NCI-H2227 (cell line): ENCODE results near the gene LTA.
A peak's percentile ranks its signal among the peaks of the same experiment; 100 is the strongest.

Experiments
- DNase-seq: peaks from one replicate; lab custom pipeline; 2025; ENCODE audit not compliant: unreplicated experiment; lab: John Stamatoyannopoulos, UW

LTA gene, protein sequence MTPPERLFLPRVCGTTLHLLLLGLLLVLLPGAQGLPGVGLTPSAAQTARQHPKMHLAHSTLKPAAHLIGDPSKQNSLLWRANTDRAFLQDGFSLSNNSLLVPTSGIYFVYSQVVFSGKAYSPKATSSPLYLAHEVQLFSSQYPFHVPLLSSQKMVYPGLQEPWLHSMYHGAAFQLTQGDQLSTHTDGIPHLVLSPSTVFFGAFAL

DNA sequence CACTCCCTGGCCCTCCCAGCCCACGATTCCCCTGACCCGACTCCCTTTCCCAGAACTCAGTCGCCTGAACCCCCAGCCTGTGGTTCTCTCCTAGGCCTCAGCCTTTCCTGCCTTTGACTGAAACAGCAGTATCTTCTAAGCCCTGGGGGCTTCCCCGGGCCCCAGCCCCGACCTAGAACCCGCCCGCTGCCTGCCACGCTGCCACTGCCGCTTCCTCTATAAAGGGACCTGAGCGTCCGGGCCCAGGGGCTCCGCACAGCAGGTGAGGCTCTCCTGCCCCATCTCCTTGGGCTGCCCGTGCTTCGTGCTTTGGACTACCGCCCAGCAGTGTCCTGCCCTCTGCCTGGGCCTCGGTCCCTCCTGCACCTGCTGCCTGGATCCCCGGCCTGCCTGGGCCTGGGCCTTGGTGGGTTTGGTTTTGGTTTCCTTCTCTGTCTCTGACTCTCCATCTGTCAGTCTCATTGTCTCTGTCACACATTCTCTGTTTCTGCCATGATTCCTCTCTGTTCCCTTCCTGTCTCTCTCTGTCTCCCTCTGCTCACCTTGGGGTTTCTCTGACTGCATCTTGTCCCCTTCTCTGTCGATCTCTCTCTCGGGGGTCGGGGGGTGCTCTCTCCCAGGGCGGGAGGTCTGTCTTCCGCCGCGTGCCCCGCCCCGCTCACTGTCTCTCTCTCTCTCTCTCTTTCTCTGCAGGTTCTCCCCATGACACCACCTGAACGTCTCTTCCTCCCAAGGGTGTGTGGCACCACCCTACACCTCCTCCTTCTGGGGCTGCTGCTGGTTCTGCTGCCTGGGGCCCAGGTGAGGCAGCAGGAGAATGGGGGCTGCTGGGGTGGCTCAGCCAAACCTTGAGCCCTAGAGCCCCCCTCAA lies at the start of gene LTA:
Gene LTA, plus strand, starts transcription at position 249 of the 871 bp plus-strand sequence. Its CDS starts 454 bp downstream, at position 703.
- DNase-seq: no peak

DNA sequence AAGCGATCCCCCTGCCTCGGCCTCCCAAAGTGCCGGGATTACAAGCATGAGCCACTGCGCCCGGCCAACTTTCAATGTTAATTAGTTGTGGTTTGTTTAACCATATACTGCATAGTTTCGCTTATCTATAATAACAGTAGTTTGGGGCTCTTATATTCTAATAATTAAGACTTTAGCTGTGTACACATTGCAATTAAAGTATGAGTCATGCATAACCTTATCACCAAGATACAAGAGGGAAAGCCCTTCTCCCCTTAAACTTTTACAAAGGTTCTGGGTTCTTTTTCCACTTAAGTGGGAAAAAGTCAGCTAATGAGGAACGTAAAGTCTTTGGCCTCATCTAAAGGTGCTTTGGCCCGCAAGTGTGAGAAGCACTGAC lies 46.5 kb upstream of the LTA start:
- no peak for DNase-seq

DNA sequence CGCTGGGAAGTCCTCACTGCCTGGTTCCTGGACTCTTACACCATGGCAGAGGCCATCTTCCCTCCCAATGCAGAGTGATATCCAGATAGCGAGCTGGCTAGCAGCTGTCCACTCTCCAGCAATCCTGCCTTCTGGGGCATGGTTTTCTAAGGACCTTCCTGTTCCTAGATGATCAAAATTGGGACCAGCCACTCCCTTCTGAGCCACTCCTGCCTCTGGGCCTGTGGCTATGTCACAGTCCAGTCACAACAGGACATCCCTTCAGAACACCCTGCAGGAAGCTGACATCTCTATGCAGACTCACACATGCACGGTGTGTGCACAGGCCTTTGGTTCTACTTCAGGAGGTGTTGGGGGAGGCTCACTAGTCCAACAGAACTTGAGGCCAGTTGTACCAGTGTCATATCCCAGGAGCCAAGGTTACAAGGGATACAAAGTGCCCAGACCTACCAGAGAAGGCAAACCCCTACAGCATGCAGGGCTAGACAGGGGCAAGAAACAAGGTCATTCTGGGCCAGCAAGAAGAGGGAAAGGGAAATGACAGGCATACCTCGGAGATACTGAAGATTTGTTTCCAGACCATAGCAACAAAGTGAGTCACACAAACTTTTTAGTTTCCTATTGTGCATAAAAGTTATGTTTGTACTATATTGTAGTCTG lies 46.0 kb upstream of the LTA start:
- DNase-seq: no peak

DNA sequence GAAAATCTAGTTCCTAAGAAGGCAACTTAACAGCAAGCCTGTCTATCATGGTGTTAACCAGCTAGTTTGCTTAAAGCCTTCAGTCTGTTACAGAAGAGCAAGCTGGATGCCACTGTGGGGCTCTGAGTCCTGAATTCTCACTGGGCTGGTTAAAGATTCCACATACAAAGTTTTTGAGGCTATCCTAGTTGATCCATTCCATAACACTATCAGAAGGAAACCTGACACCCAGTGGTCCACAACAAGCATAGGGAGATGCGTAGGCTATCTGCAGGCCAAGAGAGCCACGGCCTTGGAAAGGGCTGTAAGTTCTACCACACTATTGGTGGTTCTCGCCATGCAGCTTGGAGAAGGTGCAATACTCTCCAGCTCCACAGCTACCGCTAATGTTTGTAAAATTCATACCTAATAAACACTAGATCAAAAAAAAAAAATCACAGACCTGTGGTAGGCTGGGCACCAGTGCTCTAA lies 43.7 kb upstream of the LTA start:
- DNase-seq: no peak

DNA sequence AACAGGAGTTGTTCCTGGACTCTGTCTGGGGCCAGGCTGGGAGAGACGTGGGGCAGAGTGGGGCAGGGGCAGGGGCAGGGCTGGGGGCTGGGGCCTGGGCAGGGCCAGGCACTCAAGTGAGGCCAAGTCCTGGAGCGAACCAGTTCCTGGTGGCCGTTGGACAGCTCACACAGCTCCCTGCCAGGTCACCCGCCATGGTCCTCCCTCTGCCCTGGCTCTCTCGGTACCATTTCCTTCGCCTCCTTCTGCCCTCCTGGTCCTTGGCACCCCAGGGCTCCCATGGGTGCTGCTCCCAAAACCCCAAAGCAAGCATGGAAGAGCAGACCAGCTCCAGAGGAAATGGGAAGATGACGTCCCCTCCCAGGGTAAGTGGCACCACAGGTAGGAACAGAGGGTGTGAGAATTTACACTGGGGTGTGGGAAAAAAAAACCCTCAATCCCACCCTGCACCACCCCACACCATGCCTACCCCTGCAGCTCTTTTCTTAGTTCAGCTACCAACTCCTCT lies 43.2 kb upstream of the LTA start, which contains the start of gene MCCD1:
Gene MCCD1, plus strand, starts transcription at position 142 of the 508 bp plus-strand sequence. Its CDS starts 53 bp downstream, at position 195.
- no peak for DNase-seq

DNA sequence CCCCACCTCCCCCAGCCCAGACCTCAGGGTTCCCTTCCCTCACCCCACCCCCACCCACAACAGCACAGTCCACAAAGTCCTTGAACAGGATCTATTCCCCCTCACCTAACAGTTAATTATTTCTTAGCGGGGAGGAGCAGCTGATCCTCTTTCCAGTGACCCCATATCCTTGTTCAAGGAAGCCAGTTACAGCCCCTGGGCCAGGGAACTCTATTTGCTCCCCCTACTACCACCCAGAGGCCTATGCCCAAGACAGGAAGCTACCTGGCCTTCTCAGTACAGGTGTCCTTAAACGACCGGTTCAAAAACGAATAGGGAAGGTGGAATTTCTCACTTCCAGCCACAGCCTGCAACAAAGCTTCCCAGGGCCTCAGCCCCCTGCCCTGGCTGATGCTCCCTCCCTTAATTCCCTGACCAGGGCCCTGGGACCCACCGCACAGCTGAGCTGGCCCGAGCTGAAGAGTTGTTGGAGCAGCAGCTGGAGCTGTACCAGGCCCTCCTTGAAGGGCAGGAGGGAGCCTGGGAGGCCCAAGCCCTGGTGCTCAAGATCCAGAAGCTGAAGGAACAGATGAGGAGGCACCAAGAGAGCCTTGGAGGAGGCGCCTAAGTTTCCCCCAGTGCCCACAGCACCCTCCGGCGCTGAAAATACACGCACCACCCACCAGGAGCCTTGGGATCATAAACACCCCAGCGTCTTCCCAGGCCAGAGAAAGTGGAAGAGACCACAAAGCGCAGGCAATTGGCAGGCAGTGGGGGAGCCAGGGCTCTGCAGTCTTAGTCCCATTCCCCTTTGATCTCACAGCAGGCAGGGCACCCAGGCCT lies 42.5 kb upstream of the LTA start:
- DNase-seq: no peak

DNA sequence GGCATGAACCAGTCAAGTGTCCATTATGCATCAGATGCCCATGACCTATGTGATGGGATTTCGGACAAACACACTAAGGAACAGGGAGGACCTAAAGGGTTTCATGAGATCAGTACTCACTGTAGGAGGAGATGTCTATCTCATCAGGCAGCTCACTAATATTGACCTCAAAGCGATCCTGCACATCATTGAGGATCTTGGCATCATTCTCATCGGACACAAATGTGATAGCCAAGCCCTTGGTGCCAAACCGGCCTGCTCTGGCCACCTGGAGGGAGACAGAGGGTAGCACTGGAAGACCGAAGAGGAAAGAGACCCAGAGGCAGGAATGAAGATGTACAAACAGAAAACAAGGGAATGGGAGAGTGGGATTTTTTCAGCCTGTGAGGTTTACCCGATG lies 41.4 kb upstream of the LTA start:
- no peak for DNase-seq

DNA sequence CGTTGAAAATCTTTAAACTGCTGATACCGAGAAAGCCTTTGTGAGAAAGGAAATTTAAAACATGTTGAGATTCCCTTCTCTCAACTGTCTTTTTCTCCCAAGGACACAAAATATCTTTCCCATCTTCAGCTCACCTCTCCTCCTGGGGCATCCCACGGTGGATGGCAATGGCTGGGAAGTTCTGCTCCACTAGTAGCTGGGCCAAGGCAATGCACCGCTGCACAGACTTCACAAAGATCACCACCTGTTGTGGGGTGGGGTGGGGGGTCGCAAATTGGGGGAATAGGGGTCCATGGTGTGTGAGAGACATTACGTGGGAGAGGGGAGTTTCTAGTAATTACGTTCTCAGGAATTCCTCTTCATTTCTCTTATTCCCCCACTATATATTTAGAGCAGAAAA lies 40.9 kb upstream of the LTA start:
- no peak for DNase-seq

DNA sequence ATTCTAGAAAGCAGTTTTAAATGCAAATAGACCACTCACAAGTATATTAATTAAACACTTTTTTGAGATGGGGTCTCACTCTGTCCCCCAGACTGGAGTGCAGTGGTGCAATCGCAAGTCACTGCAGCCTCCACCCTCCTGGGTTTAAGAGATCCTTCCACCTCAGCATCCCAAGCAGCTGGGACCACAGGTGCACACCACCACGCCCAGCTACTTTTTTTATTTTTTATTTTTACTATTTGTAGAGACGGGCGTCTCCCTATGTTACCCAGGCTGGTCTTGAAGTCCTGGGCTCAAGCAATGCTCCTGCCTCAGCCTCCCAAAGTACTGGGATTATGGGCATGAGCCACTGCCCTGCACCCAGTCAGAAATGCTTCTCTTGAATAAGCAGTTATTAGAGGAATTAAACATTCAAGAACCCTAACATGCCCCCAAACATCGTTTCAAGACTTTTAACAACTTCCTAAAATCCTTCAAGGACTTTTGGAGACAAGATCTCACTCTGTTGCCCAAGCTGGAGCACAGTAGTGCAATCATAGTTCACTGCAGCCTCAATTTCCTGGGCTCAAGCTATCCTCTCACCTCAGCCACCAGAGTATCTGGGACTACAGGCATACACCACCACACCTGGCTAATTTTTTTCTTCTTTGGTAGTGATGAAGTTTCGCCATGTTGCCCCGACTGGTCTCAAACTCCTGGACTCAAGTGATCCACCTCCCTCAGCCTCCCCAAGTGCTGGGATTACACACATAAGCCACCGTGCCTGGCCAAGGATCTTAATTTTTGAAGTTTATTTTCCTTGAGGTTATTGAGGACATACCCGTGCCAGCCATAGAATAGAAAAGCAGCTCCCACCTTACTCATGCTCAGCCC lies 40.1 kb upstream of the LTA start:
- no peak for DNase-seq

DNA sequence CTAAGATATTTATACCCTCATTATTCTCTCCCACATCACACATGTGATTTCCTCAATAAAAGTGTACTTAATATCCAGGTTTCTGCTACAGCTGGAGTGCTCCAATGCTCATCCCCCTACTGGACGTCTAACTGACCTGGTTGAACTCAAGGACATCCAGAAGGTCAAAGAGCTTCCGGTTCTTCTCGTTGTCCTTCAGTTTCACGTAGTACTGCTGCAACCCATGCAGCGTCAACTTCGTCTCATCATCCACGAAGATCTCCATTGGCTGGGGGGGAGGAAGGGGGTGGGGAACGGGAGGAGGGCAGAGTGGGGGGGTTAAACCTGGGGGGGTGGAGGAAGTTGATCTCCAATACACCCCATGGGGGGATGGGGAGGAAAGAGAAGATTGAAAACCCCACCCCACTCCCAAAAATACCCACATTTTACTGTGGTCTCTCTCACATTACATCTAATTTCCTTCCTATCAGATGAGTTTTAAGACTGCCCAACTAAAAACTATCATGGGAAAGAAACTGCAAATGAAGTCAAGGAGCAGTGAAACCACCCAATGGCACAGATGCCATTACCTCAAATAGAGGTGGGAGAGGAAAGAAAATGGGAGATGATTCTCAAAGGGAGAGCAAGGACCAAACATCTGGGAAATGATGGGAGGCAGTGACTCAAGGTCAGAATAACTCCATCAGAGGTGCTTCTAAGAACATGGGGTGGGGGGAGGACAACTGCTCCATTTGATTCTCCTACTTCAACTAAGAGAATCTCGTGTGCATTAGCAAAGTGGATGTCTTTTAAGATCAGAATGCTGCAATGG lies 39.2 kb upstream of the LTA start:
- DNase-seq: no peak

DNA sequence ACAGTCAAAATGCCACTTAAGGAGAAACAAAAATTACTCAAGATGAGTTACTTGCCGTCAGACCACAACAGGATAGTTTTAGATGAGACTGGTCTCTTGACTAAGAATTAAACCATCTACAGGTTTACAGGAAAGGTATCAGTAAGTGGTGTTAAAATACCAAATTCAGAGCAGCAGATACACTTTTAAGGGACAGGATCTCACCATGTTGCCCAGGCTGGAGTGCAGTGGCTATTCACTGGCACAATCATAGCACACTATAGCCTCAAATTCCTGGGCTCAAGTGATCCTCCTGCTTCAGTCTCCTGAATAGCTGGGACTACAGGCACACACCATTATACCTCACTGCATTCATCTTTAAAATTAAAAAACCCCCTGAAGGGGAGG lies 38.6 kb upstream of the LTA start:
- DNase-seq: no peak

DNA sequence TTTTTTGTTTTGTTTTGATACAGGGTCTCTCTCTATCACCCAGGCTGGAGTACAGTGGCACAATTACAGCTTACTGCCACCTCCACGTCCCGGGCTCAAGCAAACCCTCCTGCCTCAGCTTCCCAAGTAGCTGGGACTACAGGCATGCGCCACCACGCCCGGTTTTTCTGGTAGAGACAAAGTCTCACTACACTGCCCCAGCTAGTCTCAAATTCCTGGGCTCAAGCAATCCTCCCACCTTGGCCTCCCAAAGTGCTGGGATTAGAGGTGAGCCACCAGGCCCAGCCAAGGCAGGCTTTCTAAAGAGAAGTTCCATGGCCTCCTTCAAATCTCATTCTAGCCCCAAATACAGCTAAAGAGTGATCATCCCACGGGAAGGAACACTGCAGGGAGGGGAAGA lies 38.1 kb upstream of the LTA start:
- DNase-seq: no peak

DNA sequence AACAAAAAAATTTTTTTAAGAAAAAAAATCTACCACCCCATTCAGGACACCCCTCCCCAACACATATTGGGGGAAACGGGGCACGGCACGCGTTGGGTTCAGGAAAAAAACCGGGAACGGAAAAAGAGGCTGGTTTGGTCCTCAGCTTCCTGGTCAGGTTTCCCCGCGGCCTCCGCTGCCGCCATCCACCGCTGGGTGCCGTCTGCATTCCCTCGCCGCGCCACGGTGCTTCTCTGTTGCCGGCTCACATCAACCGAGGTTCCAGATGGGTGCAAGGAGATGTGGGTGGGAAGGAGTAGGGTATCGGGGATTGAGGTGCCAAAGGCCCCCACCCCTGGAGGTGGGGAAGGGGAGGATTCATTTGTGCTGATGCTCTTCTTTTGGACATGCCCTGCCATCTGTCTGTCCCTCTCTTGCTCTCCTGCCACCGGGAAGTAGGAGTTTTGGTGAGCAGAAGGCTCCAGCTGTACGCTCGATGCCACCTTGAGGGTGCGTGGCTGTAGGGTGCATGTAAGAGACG lies 37.5 kb upstream of the LTA start:
- DNase-seq: no peak

DNA sequence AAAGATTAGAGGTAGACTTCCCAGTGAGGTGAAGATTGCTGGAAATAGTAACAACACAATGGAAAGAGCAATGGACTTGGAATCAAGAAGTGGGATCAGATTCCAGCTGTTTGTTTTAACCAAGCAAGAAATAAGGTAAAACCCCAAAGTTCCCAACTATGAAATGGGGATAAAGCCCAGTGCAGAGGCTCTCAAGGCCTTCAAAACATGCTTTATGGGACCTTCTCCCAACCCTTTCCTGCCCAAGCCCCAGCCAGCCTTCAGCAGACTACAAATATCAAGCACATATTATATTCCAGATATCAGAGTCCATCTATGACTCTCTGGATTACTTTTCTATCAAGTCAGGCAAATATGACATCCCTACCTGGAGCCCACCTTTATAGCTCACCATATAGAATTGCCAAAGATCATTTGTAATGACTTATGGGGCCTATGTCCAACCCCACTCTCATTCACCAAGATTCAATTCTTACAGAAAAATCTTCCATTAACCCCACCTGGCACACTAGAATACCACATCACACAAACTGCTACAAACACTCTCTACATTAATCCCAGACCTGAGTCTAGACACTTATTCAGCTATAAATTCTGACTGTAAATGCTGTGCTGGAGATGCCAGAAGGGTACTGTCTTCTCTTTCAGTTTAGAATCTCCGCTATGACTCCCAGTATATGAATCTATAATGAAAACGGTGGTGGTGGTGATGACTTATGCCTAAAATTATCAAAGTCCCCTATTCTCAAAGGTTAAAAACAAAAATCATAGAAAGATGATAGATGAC lies 36.4 kb upstream of the LTA start:
- no peak for DNase-seq

DNA sequence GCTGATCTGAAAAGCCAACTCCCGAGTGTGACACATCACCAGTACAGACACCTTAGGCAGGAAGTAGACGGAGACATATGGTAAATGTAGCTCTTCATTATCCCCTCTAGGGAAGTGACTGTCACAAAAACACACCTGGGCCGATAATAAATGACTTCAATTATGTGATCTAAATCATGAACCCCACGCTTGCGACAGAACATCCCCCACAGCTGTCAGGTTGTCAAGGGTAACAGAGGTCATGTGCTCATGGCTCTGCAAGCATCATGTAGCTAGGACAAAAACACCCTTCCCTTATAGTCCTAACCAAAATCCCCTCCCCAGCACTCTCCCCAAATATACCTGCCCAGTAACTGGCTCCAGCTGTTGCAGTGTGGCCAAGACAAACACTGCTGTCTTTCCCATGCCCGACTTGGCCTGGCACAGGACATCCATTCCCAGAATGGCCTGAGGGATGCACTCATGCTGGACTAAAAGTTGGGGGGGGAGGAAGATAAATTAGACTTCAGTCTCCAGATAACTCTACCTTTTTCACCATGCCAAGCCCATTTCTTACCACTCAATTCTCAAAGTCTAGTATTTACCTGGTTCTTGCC lies 33.2 kb upstream of the LTA start:
- DNase-seq: no peak

DNA sequence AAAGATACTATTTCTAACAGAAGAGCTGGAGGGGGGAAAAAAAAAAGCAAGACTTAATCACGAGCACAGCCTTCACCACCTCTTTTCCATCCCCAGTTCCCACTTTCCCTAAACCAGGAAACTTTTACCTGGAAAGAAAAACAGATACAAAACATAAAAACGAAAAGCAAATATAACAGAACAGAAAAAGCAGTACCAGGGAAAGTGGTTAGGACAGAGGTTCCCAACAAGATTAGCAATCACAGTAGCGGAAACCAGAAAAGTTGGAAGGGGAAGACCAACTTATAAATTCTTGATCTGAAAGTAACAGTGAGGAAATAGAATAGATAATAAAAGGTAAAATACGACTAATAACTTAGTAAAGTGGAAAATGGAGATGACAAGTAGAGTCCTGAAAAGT lies 31.4 kb upstream of the LTA start:
- no peak for DNase-seq

DNA sequence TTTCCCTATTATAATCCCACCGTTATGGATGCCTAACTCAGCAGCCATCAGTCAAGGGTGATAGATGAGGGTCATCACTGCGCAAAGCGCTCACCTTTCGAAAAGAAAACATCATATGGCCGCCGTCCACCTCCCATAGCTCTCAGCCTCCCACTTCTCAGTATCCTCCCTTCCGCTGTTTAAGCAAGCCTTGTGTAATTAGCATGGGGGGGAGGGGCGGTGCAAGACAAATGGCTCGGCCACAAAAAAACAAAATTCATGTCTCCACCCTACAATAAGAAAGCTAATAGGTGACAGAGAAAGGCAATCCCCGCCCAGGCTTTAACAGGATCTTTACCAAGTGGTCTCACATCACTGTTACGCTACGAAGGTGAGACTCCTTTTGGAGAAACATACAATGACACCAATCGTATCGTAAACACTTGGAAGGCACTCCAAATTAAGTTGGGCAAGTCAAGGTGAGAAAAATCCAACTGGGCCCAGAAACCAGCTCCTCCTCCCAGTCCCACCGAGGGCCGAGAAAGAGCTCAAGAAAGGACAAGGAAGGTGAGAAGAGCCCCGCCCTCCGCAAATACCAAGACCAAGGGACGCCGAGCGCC lies 30.9 kb upstream of the LTA start:
- peak; percentile 76 for DNase-seq
